B cell (primary cell): ENCODE measurements around the gene IL1RAP. TPM values are rescaled to one million over a fixed set of nuclear protein-coding genes. Genes with fewer than 3 reads are reported as not detected.

Experiments
- ATAC-seq: fragments of 200-7000 bp; cut with Tn5 transposase; one replicate; pipeline ENCODE4 v1.10.0; 2021; ENCODE audit warnings: low read depth, mild to moderate bottlenecking, moderate number of reproducible peaks, moderate library complexity
- CTCF ChIA-PET: fragments of 350-600 bp; sonication (Branson Sonifier 250); formaldehyde crosslinking; loops from one replicate; lab custom pipeline; 2021; ENCODE audit warnings: antibody characterized with exemption, inconsistent platforms; lab: Charles Lee
- POLR2A ChIA-PET: fragments of 350-600 bp; sonication (Branson Sonifier 250); formaldehyde crosslinking; loops from one replicate; lab custom pipeline; 2021; ENCODE audit warnings: antibody characterized with exemption; lab: Charles Lee
- DNase-seq: peaks from one replicate; pipeline ENCODE4 v3.0.0; 2013
- H2AFZ ChIP-seq: 2 replicates; pipeline ENCODE4 v1.6.1; 2012; ENCODE audit warnings: mild to moderate bottlenecking, low read depth, low read length; ENCODE audit not compliant: insufficient read depth, poor library complexity, severe bottlenecking
- H3K27ac ChIP-seq, 2 donors: 1 replicate in 1 of 2; 2 replicates in 1 of 2; pipeline ENCODE4 v1.5.1; 2012 to 2013; ENCODE audit warnings: low read length in 2 of 2, mild to moderate bottlenecking in 2 of 2, moderate library complexity in 1 of 2
- H3K27me3 ChIP-seq, 4 experiments: fragments of 200-600 bp in 1 of 4; sonication (generic) in 1 of 4; replicated peaks in 1 of 4; 1 replicate in 2 of 4; 2 replicates in 2 of 4; pipeline versions ENCODE4 v1.6.1 to v1.7.0; 2013 to 2016; ENCODE audit warnings: low read length in 3 of 4, mild to moderate bottlenecking in 2 of 4, mixed read lengths in 1 of 4, moderate library complexity in 1 of 4; ENCODE audit not compliant: insufficient read depth in 4 of 4, control insufficient read depth in 3 of 4; ENCODE audit errors: control extremely low read depth in 1 of 4
- H3K36me3 ChIP-seq, 2 experiments: replicated peaks in 1 of 2; 1 replicate in 1 of 2; 2 replicates in 1 of 2; pipeline versions ENCODE4 v1.6.1 to v1.7.1; 2013; ENCODE audit warnings: low read length in 1 of 2; ENCODE audit not compliant: insufficient read depth in 2 of 2, control insufficient read depth in 1 of 2; ENCODE audit errors: control extremely low read depth in 1 of 2, extremely low read depth in 1 of 2
- H3K4me1 ChIP-seq, 2 donors: fragments of 200-600 bp in 1 of 2; sonication (generic) in 1 of 2; 1 replicate in 1 of 2; 2 replicates in 1 of 2; pipeline versions ENCODE4 v1.5.1 to v1.6.1; 2013 to 2017; ENCODE audit warnings: low read length in 2 of 2; ENCODE audit not compliant: control insufficient read depth in 2 of 2, insufficient read depth in 2 of 2
- H3K4me2 ChIP-seq: replicated peaks from 2 replicates; pipeline ENCODE3; 2012; ENCODE audit warnings: mild to moderate bottlenecking, low read depth, low read length; ENCODE audit not compliant: poor library complexity, severe bottlenecking
- H3K4me3 ChIP-seq, 5 experiments: fragments of 200-600 bp in 1 of 5; sonication (generic) in 1 of 5; 1 replicate in 3 of 5; 2 replicates in 2 of 5; pipeline versions ENCODE4 v1.5.1 to v1.7.0; 2011 to 2016; ENCODE audit warnings: low read length in 4 of 5, mild to moderate bottlenecking in 4 of 5, low read depth in 2 of 5, control low read depth in 1 of 5, moderate library complexity in 1 of 5; ENCODE audit not compliant: insufficient read depth in 1 of 5; ENCODE audit errors: control extremely low read depth in 1 of 5, extremely low read depth in 1 of 5
- H3K79me2 ChIP-seq: fragments of 200-600 bp; sonication (generic); one replicate; pipeline ENCODE4 v1.6.0; 2016; ENCODE audit warnings: low read length; ENCODE audit not compliant: control insufficient read depth, insufficient read depth
- H3K9ac ChIP-seq: fragments of 200-600 bp; sonication (generic); 2 replicates; pipeline ENCODE4 v1.6.1; 2017; ENCODE audit warnings: mild to moderate bottlenecking, low read length, moderate library complexity
- H3K9me3 ChIP-seq, 3 donors: one replicate each; pipeline versions ENCODE4 v1.6.1 to v1.7.1; 2013; ENCODE audit warnings: low read length in 2 of 3; ENCODE audit not compliant: control insufficient read depth in 2 of 3, insufficient read depth in 1 of 3; ENCODE audit errors: control extremely low read depth in 1 of 3
- H4K20me1 ChIP-seq: 2 replicates; pipeline ENCODE4 v1.6.0; 2012; ENCODE audit warnings: mild to moderate bottlenecking, low read length; ENCODE audit not compliant: insufficient read depth, control insufficient read depth, poor library complexity, severe bottlenecking
- H3K27ac Mint-ChIP-seq: one replicate; pipeline ENCODE4 v1.8.0; 2021; ENCODE audit warnings: mixed read lengths
- H3K27me3 Mint-ChIP-seq: one replicate; pipeline ENCODE4 v1.8.0; 2021; ENCODE audit warnings: mixed read lengths
- H3K4me1 Mint-ChIP-seq: one replicate; pipeline ENCODE4 v1.8.0; 2021; ENCODE audit warnings: mixed read lengths
- H3K4me3 Mint-ChIP-seq: one replicate; pipeline ENCODE4 v1.8.0; 2021; ENCODE audit warnings: mixed read lengths
- H3K9me3 Mint-ChIP-seq: one replicate; pipeline ENCODE4 v1.8.0; 2022; ENCODE audit warnings: mixed read lengths; ENCODE audit not compliant: insufficient read depth
- EZH2 ChIP-seq: IDR thresholded peaks from 2 replicates; pipeline ENCODE4 v1.6.1; 2012; ENCODE audit warnings: borderline replicate concordance, low read depth, mild to moderate bottlenecking, moderate library complexity, low read length; ENCODE audit not compliant: insufficient read depth, poor library complexity, severe bottlenecking
- WGBS: methylation state at CpG from one replicate; pipeline ENCODE4 v1.1.5; 2013; ENCODE audit warnings: missing lambda C conversion rate; ENCODE audit not compliant: insufficient coverage; 5-methylcytosine and 5-hydroxymethylcytosine counted together
- intact Hi-C: fragments of 100-400 bp; cut with micrococcal nuclease; formaldehyde crosslinking; loops from one replicate; pipeline ENCODE4 v1.10.0; 2022
- polyA plus RNA-seq: library from polyadenylated mRNA; depleted of rRNA; stranded (reverse); fragments of >200 nt; gene quantifications from 2 replicates; pipeline ENCODE4 v1.2.3, GENCODE V29; 2012
- total RNA-seq, 2 donors: library from RNA; stranded (reverse); fragments of 120-200 nt in 1 of 2; gene quantifications; 1 replicate in 1 of 2; 2 replicates in 1 of 2; pipeline versions ENCODE4 v1.2.3 to v1.2.4, GENCODE V29; 2013 to 2022
- TF ChIP-seq, protein P1 (sequence below): fragments of 200-600 bp; IDR thresholded peaks from one replicate; pipeline ENCODE4 v1.8.0; 2022; ENCODE audit warnings: antibody characterized with exemption, mild to moderate bottlenecking

Gene IL1RAP
- total and polyA plus RNA-seq, 2 donors (not counting 1 experiment from before 2014, with no cell fraction given): 2.3 to 11.5 TPM

DNA sequence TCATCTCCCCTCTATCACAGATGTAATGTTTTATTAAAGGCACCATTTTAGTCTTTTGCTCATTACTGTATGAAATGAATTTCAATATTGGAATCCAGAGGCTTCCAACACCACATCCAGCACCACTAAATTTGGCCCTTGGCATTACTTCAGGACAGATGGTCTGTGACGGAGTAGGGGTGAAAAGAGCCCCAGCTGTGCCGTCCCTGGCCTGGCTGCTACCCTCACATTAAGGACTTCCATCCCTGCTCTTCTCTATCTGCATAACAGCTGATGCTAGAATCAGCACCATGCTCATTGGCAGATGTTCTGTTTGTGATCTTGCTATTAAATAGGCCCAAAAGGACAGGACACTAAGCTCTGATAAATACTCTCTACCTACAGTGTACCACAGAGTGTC, 152.9 kb downstream of the IL1RAP start:
- POLR2A ChIA-PET: no interaction called here
- DNase-seq (no peak), ATAC-seq (no peak)
- no peak overlapping the region for H3K27ac Mint-ChIP-seq
- Histone ChIP-seq H3K27ac (no peak overlapping the region), H4K20me1 (no peaks in the 10 kb centered on the region), H3K27me3 (no peaks in the 10 kb centered on the region), H3K4me3 (no peak overlapping the region), H2AFZ (no peak overlapping the region), H3K9me3 (no peaks in the 10 kb centered on the region), H3K79me2 (no peaks in the 10 kb centered on the region), H3K4me2 (no peak overlapping the region), H3K36me3 (no peaks in the 10 kb centered on the region), H3K9ac (no peak overlapping the region), H3K4me1 (no peaks in the 10 kb centered on the region)
- 100% methylated on average over 1 of the region's 2 CpGs for WGBS
- H3K9me3 Mint-ChIP-seq: no peaks in the 10 kb centered on the region
- no peak for TF ChIP-seq EZH2
- TF ChIP-seq, protein P1, sequence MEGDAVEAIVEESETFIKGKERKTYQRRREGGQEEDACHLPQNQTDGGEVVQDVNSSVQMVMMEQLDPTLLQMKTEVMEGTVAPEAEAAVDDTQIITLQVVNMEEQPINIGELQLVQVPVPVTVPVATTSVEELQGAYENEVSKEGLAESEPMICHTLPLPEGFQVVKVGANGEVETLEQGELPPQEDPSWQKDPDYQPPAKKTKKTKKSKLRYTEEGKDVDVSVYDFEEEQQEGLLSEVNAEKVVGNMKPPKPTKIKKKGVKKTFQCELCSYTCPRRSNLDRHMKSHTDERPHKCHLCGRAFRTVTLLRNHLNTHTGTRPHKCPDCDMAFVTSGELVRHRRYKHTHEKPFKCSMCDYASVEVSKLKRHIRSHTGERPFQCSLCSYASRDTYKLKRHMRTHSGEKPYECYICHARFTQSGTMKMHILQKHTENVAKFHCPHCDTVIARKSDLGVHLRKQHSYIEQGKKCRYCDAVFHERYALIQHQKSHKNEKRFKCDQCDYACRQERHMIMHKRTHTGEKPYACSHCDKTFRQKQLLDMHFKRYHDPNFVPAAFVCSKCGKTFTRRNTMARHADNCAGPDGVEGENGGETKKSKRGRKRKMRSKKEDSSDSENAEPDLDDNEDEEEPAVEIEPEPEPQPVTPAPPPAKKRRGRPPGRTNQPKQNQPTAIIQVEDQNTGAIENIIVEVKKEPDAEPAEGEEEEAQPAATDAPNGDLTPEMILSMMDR: no peak
- intact Hi-C loops: no loop called here
- H3K4me3 Mint-ChIP-seq: no peak overlapping the region
- no peaks in the 10 kb centered on the region for H3K4me1 Mint-ChIP-seq
- CTCF ChIA-PET: no interaction called here
- peaks cover 6% of the 10 kb centered on the region for H3K27me3 Mint-ChIP-seq

DNA sequence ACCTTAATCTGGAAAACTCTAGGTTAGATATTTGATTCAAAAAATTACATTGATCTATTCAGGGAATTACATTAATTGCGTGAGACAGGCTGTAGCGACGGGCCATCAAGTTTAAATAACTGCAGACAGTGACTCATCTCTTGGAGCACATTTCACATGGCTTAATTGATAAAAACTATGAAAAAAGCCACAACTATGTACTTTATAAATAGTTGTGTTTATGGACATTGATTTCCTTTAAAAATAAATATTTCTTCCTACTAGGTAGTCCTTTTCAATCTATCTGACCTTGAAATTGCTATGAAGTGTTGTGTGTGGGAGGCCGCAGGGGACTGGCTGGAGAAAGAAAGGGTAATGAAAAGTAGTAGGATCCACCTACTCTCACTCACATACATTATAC, 157.8 kb downstream of the IL1RAP start:
- TF ChIP-seq, protein P1: no peak
- no peak for TF ChIP-seq EZH2
- intact Hi-C loops: no loop called here
- H3K9me3 ChIP-seq: no peaks in the 10 kb centered on the region
- H4K20me1 ChIP-seq: no peaks in the 10 kb centered on the region
- Mint-ChIP-seq H3K27ac (no peak overlapping the region), H3K4me1 (no peaks in the 10 kb centered on the region), H3K4me3 (no peak overlapping the region), H3K9me3 (no peaks in the 10 kb centered on the region), H3K27me3 (peaks cover 3% of the 10 kb centered on the region)
- H3K27me3 ChIP-seq: no peaks in the 10 kb centered on the region
- no CpG with 5 or more reads among the region's 4 CpGs for WGBS
- no peak for DNase-seq
- no peaks in the 10 kb centered on the region for H3K36me3 ChIP-seq
- H3K4me3 ChIP-seq: no peak overlapping the region
- H3K4me1 ChIP-seq: no peaks in the 10 kb centered on the region
- no peak overlapping the region for H3K27ac ChIP-seq
- no peak for ATAC-seq
- POLR2A ChIA-PET: no interaction called here
- CTCF ChIA-PET: no interaction called here
- H3K9ac ChIP-seq: no peak overlapping the region
- H3K79me2 ChIP-seq: no peaks in the 10 kb centered on the region
- H3K4me2 ChIP-seq: no peak overlapping the region
- H2AFZ ChIP-seq: no peak overlapping the region
